ENCODE results near the gene C8G. TPM values are rescaled to one million over a fixed set of nuclear protein-coding genes. Genes with fewer than 3 reads are reported as not detected.
A peak's percentile ranks its signal among the peaks of the same experiment; 100 is the strongest.

C8G gene
- total and polyA plus RNA-seq, 9 of the 15 experiments (the other 6 are each of a cell fraction or from before 2014, with no cell fraction given) = 0.35 to 5.9 (median 2.7) TPM; not detected in 2

DNA sequence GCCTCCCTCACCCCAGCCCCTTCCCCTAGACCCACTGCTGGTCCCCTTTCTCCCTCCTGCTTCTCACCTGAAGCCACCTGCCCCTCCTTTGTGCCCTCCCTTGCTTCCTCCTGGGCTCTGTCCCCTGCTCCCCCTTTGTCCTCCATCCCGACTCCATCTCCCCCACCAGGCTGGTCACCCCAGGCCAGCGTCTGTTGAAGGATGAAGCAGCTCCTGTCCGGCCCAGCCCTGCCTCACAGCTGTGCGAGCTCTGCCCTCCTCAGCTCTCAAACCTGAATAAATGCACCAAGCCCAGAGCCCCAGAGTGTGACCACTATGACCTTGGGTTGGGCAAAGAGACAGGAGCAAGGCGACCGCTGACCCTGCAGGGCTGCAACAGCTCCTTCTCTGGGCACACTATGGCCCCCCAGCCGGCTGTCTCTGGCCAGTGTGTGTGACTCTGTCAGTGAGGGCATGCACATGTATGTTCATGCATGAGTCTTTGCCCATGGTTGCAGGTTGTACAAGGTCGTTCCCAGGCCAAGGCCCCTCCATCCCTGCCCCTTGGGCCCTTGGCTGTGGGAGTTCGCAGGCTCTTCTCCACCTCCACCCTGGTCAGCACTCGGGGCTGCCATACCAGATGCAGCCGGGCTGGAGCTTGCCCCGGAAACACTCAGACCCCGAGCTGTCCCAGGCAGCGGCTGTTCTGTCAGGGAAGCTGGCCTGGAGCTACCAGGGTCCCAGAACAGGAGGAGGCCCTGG is 10.3 kb downstream of the C8G start:
- intact Hi-C loops (cut with micrococcal nuclease) (no loop called here), in situ Hi-C loops (cut with MboI) (no loop called here)
- DNase-seq (ENCODE audit: extremely low read depth in 1 of 4, low spot score in 3 of 4) = no peak
- no TSS peak for BruUV-seq (replicated peaks)
- Histone ChIP-seq H3K79me2 (ENCODE audit: control insufficient read depth, insufficient read depth, low read length) (no peaks in the 10 kb centered on the region), H3K4me2 (ENCODE audit: insufficient read depth, low read length) (no peak overlapping the region), H4K20me1 (replicated peaks; ENCODE audit: control insufficient read depth, insufficient read depth, low read length) (0 out of 2 replicates have a peak, but pooled peaks cover 4% of the 10 kb centered on the region), H3K27ac (ENCODE audit: extremely low read depth, low read depth, low read length) (no peak overlapping the region), H3K4me1 (replicated peaks in 1 of 2; ENCODE audit: control insufficient read depth in 2 of 2, insufficient read depth in 2 of 2, low read length in 2 of 2) (peaks cover 0 to 62% of the 10 kb centered on the region in 2 experiments; a peak in 4 of 5 replicates), H3K27me3 (ENCODE audit: control insufficient read depth in 2 of 2, insufficient read depth in 2 of 2, low read length in 2 of 2) (peaks cover 2 to 7% of the 10 kb centered on the region in 2 experiments; a peak in 3 of 5 replicates), H3K9me1 (ENCODE audit: control insufficient read depth, insufficient read depth, low read length) (no peaks in the 10 kb centered on the region), H2AFZ (ENCODE audit: low read depth, low read length) (no peak overlapping the region), H3K4me3 (no peak overlapping the region), H3K9me3 (replicated peaks; ENCODE audit: control insufficient read depth, insufficient read depth, low read depth, low read length) (no peaks in the 10 kb centered on the region), H3K9ac (ENCODE audit: insufficient read depth in 1 of 2, low read depth in 2 of 2, low read length in 2 of 2) (peak overlapping the region in 1 of 2 experiments; percentile 55; a peak in 1 of 4 replicates), H3K36me3 (ENCODE audit: control insufficient read depth, insufficient read depth, low read length) (no peaks in the 10 kb centered on the region)
- ChIA-PET CTCF (ENCODE audit: low intra/inter-chr PET ratio) (no interaction called here), POLR2A (interaction anchor here (1.0 kb wide), 1 partner anchor 19 kb away, joined by 6 read pairs; no protein-coding TSS in a partner anchor)
- 10% methylated on average over 13 of the region's 14 CpGs for WGBS (ENCODE audit: insufficient coverage, low coverage, missing lambda C conversion rate)
- ATAC-seq = no peak
- no peak for FAIRE-seq
- TF ChIP-seq CEBPB (tag; IDR thresholded peaks at IDR 0.05) (no peak), SRSF7 (optimal IDR thresholded peaks at IDR 0.05; ENCODE audit: low read depth, low read length) (no peak), ZFP1 (CRISPR knock-in tag; IDR thresholded peaks at IDR 0.05) (no peak), SRSF1 (IDR thresholded peaks at IDR 0.05; ENCODE audit: low read depth, low read length) (no peak), TARDBP (IDR thresholded peaks at IDR 0.05) (no peak), SREBF2 (CRISPR knock-in tag; IDR thresholded peaks at IDR 0.05) (no peak), NCOR1 (IDR thresholded peaks at IDR 0.05) (no peak), FOXJ2 (tag; IDR thresholded peaks at IDR 0.05) (no peak), XRCC4 (IDR thresholded peaks at IDR 0.05; ENCODE audit: extremely low read depth, insufficient read depth, insufficient read length) (no peak), ZBTB17 (CRISPR knock-in tag; IDR thresholded peaks at IDR 0.05) (no peak), FUS (optimal IDR thresholded peaks at IDR 0.05; ENCODE audit: low read depth, low read length) (no peak), SMC3 (conservative IDR thresholded peaks at IDR 0.05; ENCODE audit: insufficient read depth, low read depth, low read length) (no peak), MAFK (IDR thresholded peaks at IDR 0.05; ENCODE audit: low read length) (no peak), HDAC2 (IDR thresholded peaks at IDR 0.05) (no peak), ZNF609 (CRISPR knock-in tag; IDR thresholded peaks at IDR 0.05; ENCODE audit: borderline replicate concordance) (no peak), PTRF (tag; IDR thresholded peaks at IDR 0.05) (no peak), EHMT2 (IDR thresholded peaks at IDR 0.05) (no peak)
- TF ChIP-seq, protein P1, sequence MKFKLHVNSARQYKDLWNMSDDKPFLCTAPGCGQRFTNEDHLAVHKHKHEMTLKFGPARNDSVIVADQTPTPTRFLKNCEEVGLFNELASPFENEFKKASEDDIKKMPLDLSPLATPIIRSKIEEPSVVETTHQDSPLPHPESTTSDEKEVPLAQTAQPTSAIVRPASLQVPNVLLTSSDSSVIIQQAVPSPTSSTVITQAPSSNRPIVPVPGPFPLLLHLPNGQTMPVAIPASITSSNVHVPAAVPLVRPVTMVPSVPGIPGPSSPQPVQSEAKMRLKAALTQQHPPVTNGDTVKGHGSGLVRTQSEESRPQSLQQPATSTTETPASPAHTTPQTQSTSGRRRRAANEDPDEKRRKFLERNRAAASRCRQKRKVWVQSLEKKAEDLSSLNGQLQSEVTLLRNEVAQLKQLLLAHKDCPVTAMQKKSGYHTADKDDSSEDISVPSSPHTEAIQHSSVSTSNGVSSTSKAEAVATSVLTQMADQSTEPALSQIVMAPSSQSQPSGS (CRISPR knock-in tag; IDR thresholded peaks at IDR 0.05) = no peak
